GM23248 (cell line): ENCODE measurements around the gene PPP2R2B.

ENCODE experiments used
- EZH2 ChIP-seq: fragments of 200-600 bp; sonication (generic); IDR thresholded peaks from 2 replicates; pipeline ENCODE4 v1.6.1; 2018; ENCODE audit warnings: antibody characterized with exemption, mild to moderate bottlenecking; ENCODE audit not compliant: insufficient read depth, poor library complexity, severe bottlenecking
- EZH2phosphoT487 ChIP-seq: fragments of 200-600 bp; sonication (generic); IDR thresholded peaks from 2 replicates; pipeline ENCODE4 v1.6.1; 2018; ENCODE audit warnings: antibody characterized with exemption, moderate library complexity, mild to moderate bottlenecking, low read depth; ENCODE audit not compliant: insufficient read depth

DNA sequence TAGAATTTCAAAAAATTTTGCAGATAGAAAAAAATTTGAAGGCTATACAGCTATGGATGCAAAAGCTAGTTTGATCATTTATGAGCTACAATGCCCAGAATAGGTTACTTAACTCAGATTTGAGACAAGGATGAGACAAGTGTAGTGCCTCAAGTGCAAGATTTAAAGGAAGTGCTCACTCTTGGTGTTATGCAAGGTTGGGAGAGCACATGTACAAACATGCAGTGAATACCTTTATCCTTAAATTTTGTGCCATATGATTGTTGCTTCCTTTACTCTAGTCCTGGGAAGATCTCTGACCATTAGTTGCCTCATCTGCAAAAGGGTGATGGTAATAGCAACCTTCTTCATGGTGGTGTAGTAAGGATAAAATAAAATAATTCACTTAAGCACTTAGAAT lies 31.7 kb upstream of the PPP2R2B start:
- TF ChIP-seq EZH2 (no peak), EZH2phosphoT487 (no peak)
